Activated naive CD4-positive, alpha-beta T cell treated with anti-CD3 and anti-CD28 coated beads for 36 hours (primary cell): ENCODE results near the gene ALDH1A3. TPM values are rescaled to one million over a fixed set of nuclear protein-coding genes. Genes with fewer than 3 reads are reported as not detected.

ENCODE experiments used
- CTCF ChIA-PET: fragments of 350-600 bp; sonication (Branson Sonifier 250); formaldehyde crosslinking; loops from one replicate; lab custom pipeline; 2021; ENCODE audit warnings: antibody characterized with exemption; lab: Charles Lee
- DNase-seq: peaks from one replicate; pipeline ENCODE4 v3.0.0-alpha.2; 2020
- H3K27ac Mint-ChIP-seq: one replicate; pipeline ENCODE4 v1.8.0; 2021; ENCODE audit warnings: mild to moderate bottlenecking, mixed read lengths
- H3K27me3 Mint-ChIP-seq: one replicate; pipeline ENCODE4 v1.8.0; 2021; ENCODE audit warnings: low read depth, mixed read lengths
- H3K36me3 Mint-ChIP-seq: one replicate; pipeline ENCODE4 v1.8.0; 2021; ENCODE audit warnings: low read depth, mixed read lengths
- H3K4me1 Mint-ChIP-seq: one replicate; pipeline ENCODE4 v1.8.0; 2021; ENCODE audit warnings: low read depth, mixed read lengths
- H3K4me3 Mint-ChIP-seq: one replicate; pipeline ENCODE4 v1.8.0; 2021; ENCODE audit warnings: mild to moderate bottlenecking, moderate library complexity, mixed read lengths
- H3K9me3 Mint-ChIP-seq: one replicate; pipeline ENCODE4 v1.8.0; 2021; ENCODE audit warnings: mixed read lengths
- intact Hi-C: fragments of 100-400 bp; cut with micrococcal nuclease; formaldehyde crosslinking; loops from one replicate; pipeline ENCODE4 v1.15.1; 2023
- total RNA-seq, 2 experiments: library from RNA; stranded (reverse); gene quantifications; one replicate each; pipeline ENCODE4 v1.2.3, GENCODE V29; 2021

The ALDH1A3 gene
- total RNA-seq, 2 experiments from 2014 or later: not detected

- H3K9me3 Mint-ChIP-seq: no peaks in the 10 kb centered on the region
- H3K36me3 Mint-ChIP-seq: no peaks in the 10 kb centered on the region
- intact Hi-C loops: no loop called here
- peak overlapping the region; percentile 68 for H3K4me3 Mint-ChIP-seq
- no peak for DNase-seq
- no peak overlapping the region for H3K27ac Mint-ChIP-seq
- H3K4me1 Mint-ChIP-seq: peaks cover 9% of the 10 kb centered on the region
- CTCF ChIA-PET: interaction anchor here (0.9 to 3.0 kb wide), 4 partner anchors 8 to 529 kb away, joined by 3 to 7 read pairs (median 4); no protein-coding TSS in a partner anchor
- peaks cover 64% of the 10 kb centered on the region for H3K27me3 Mint-ChIP-seq
Observed at GRCh38 chr15:100878648-100879047, 983 bp upstream of the ALDH1A3 start.

DNA sequence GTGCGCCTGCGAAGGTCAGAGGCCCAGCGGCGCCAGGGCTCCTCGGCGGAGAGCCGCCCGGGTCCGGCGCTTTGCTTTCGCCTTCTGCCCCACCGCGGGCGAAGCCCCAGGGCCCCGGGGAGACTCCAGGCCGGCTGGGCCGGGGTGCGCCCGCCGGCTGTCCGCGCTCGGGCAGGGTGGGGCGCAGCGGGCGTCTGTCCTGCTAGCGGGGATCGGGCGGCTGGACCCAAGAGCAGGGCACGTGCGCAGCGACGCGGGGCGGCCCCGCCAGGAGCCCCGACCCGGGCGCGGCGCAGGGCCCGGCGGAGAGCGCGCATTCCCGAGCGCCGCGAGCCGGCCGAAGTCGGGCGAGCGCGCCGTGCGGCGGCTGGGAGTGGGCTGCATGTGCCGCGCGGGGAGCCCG, 569 bp upstream of the ALDH1A3 start:
- no peak overlapping the region for H3K27ac Mint-ChIP-seq
- H3K36me3 Mint-ChIP-seq: no peaks in the 10 kb centered on the region
- intact Hi-C loops: no loop called here
- peaks cover 9% of the 10 kb centered on the region for H3K4me1 Mint-ChIP-seq
- no peaks in the 10 kb centered on the region for H3K9me3 Mint-ChIP-seq
- CTCF ChIA-PET: interaction anchor here (0.9 to 3.0 kb wide), 4 partner anchors 30 to 529 kb away, joined by 3 to 7 read pairs (median 4); no protein-coding TSS in a partner anchor
- H3K4me3 Mint-ChIP-seq: no peak overlapping the region
- DNase-seq: no peak
- peaks cover 68% of the 10 kb centered on the region for H3K27me3 Mint-ChIP-seq

- Mint-ChIP-seq H3K27me3 (peaks cover 64% of the 10 kb centered on the region), H3K4me1 (peaks cover 9% of the 10 kb centered on the region), H3K27ac (no peak overlapping the region), H3K36me3 (no peaks in the 10 kb centered on the region), H3K4me3 (peak overlapping the region; percentile 50), H3K9me3 (no peaks in the 10 kb centered on the region)
- CTCF ChIA-PET: interaction anchor here (1.4 to 3.0 kb wide), 2 partner anchors 38 to 530 kb away, joined by 4 to 7 read pairs; no protein-coding TSS in a partner anchor
- no peak for DNase-seq
- intact Hi-C loops: no loop called here
Observed at GRCh38 chr15:100880139-100880896, 687 bp downstream of the ALDH1A3 start.

DNA sequence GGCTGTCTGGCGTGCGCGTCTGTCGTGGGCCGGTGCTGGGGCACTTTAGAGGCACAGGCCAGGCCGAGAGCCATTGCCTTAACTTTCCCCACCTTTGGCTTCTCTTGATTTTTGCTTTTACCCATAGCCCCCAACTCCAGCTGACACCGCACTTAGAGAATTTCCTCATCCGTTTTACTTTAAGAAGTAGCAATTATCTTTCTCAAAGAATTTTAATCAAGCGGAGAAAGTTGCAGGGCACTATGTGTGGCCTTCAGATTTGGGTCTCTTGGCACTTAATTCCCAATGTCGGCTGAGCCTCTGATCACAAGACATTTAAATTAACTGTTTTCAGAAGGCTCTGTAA, 1.2 kb downstream of the ALDH1A3 start:
- DNase-seq: no peak
- peaks cover 9% of the 10 kb centered on the region for H3K4me1 Mint-ChIP-seq
- H3K27me3 Mint-ChIP-seq: peaks cover 66% of the 10 kb centered on the region
- H3K27ac Mint-ChIP-seq: no peak overlapping the region
- intact Hi-C loops: no loop called here
- no peaks in the 10 kb centered on the region for H3K9me3 Mint-ChIP-seq
- CTCF ChIA-PET: no interaction called here
- peak overlapping the region; percentile 27 for H3K4me3 Mint-ChIP-seq
- no peaks in the 10 kb centered on the region for H3K36me3 Mint-ChIP-seq

DNA sequence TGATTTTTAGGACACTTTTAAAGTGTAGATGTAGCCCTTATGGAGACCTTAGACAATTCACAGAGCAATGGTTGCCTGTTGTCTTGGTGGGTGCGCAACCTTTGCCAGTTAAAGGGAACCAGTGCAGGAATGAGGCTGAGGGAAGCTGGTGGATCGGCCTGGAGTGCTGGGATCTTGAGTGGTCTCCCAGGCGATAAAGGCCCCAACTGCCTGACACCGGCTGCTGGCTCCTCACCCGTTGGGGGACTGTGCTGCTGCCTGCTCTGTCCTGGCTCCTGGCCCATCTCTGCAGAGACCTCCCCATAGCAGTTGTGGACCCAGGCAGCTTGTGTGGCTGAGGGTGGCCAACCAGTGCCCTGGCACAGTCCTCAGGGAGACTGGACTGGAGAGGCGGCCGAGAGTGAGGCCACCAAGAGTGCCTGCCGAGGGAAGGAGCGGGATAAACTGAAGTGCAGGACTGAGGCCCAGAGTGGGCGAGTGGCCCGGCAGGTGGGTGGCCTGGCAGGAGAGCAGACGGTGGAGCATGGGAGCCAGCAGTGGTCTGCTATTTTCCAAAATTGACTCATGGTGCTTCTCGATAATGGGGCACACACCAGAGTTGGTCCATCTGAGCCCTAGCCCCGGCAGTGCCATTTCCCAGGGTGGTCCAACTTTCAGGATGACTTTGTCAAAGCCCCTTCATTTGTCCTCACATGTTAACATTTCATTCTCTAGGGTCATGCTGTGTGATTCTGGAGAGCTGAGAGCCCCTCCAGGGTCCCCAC, 2.1 kb downstream of the ALDH1A3 start:
- Mint-ChIP-seq H3K27me3 (peaks cover 66% of the 10 kb centered on the region), H3K36me3 (no peaks in the 10 kb centered on the region), H3K4me1 (peaks cover 9% of the 10 kb centered on the region)

GRCh38 chr15:100885116-100885515, 5.5 kb downstream of the ALDH1A3 start:
- intact Hi-C loops: no loop called here
- no peaks in the 10 kb centered on the region for H3K9me3 Mint-ChIP-seq
- peaks cover 66% of the 10 kb centered on the region for H3K27me3 Mint-ChIP-seq
- no peak overlapping the region for H3K4me3 Mint-ChIP-seq
- peaks cover 10% of the 10 kb centered on the region for H3K4me1 Mint-ChIP-seq
- no peaks in the 10 kb centered on the region for H3K36me3 Mint-ChIP-seq
- no peak for DNase-seq
- no peak overlapping the region for H3K27ac Mint-ChIP-seq
- CTCF ChIA-PET: interaction anchor here (0.9 kb wide), 1 partner anchor 123 kb away, joined by 3 read pairs; no protein-coding TSS in a partner anchor

More for the DNA sequence above, 2.1 kb downstream of the ALDH1A3 start:
- Mint-ChIP-seq H3K4me3 (no peak overlapping the region), H3K9me3 (no peaks in the 10 kb centered on the region), H3K27ac (no peak overlapping the region)
- intact Hi-C loops: no loop called here
- no peak for DNase-seq
- CTCF ChIA-PET: interaction anchor here (1.3 kb wide), 1 partner anchor 9 kb away, joined by 8 read pairs; no protein-coding TSS in a partner anchor

DNA sequence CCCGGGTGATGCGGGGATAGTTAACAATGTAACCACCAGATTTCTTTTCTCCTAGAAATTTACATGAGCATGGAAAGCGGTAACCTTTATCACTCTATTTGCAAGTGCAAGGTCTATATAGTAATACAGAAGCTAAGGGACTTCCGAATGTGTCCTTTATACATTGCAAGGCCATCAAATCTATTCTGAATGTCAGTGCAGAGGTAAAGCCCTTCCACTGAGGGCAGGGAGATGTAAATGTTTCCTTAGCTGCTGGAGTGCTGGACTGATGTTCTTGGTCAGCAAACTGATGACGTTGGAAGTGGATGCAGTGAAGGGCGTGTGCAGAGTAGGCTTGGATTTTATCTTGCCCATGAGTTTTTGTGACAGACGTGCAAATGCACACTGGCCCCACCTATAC, 6.2 kb downstream of the ALDH1A3 start:
- H3K4me1 Mint-ChIP-seq: peaks cover 6% of the 10 kb centered on the region
- H3K36me3 Mint-ChIP-seq: no peaks in the 10 kb centered on the region
- no peak for DNase-seq
- H3K27ac Mint-ChIP-seq: no peak overlapping the region
- H3K4me3 Mint-ChIP-seq: no peak overlapping the region
- H3K27me3 Mint-ChIP-seq: peaks cover 63% of the 10 kb centered on the region
- no peaks in the 10 kb centered on the region for H3K9me3 Mint-ChIP-seq
- intact Hi-C loops: no loop called here
- CTCF ChIA-PET: interaction anchor here (0.7 to 0.9 kb wide), 3 partner anchors 13 to 122 kb away, joined by 3 to 6 read pairs (median 3); no protein-coding TSS in a partner anchor

DNA sequence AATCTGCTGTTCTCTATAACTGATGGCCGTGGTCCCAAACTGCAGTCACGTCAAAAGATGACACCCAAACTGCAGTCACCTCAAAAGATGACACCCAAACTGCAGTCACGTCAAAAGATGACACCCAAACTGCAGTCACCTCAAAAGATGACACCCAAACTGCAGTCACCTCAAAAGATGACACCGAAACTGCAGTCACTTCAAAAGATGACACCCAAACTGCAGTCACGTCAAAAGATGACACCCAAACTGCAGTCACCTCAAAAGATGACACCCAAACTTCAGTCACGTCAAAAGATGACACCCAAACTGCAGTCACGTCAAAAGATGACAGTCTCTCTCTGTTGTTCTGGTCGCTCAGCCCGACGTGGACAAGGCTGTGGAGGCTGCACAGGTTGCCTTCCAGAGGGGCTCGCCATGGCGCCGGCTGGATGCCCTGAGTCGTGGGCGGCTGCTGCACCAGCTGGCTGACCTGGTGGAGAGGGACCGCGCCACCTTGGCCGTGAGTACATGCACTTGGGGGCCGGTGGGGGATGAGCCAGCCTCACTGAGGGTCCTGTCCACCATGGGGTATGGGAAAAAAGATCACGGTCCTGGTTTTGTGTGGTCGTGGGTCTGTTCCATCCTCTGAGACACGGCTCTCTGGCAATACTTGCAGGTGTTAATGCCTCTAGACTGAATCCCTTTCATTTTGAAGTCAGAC, 7.7 kb downstream of the ALDH1A3 start:
- H3K4me1 Mint-ChIP-seq: peaks cover 5% of the 10 kb centered on the region
- no peaks in the 10 kb centered on the region for H3K9me3 Mint-ChIP-seq
- no peaks in the 10 kb centered on the region for H3K36me3 Mint-ChIP-seq
- CTCF ChIA-PET: interaction anchor here (3.0 kb wide), 1 partner anchor 15 kb away, joined by 8 read pairs; no protein-coding TSS in a partner anchor
- H3K4me3 Mint-ChIP-seq: no peak overlapping the region
- intact Hi-C loops: no loop called here
- no peak overlapping the region for H3K27ac Mint-ChIP-seq
- no peak for DNase-seq
- H3K27me3 Mint-ChIP-seq: peaks cover 63% of the 10 kb centered on the region

DNA sequence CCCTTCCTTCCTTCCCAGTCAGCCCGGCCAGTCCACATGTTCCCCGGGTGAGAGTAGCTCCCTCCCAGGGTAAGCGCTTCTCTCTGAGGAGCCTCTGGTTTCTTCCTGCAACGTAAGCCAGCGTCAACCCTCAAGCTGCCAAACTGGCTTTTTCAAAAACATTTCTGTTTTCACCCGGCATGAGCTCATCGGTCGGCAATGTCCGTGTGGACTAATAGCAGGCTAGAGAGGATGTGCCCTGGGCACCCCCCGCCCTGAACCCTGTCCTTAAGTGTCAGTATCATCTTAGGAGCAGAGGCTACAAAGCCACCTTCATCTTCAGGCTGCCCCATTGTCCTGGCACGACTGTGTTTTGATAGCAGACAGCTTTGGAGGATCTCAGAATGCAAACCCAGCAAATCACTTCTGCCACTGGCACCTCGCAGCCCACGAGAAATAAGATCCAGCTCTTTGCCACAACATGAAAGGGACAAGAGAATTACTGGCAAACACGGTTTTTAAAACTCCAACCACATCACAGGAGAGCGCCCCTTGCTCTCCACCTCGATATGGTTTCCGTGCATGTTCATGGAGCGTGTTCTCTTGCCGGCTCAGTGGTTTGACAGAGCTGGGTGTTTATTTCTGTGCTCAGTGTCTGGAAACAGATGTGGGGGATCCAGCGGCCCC, 9.9 kb downstream of the ALDH1A3 start:
- H3K27me3 Mint-ChIP-seq: peaks cover 63% of the 10 kb centered on the region
- CTCF ChIA-PET: interaction anchor here (1.5 to 3.0 kb wide), 2 partner anchors 17 to 27 kb away, joined by 3 to 8 read pairs; no protein-coding TSS in a partner anchor
- no peak overlapping the region for H3K4me3 Mint-ChIP-seq
- no peaks in the 10 kb centered on the region for H3K9me3 Mint-ChIP-seq
- intact Hi-C loops: no loop called here
- H3K27ac Mint-ChIP-seq: no peak overlapping the region
- no peaks in the 10 kb centered on the region for H3K36me3 Mint-ChIP-seq
- peaks cover 5% of the 10 kb centered on the region for H3K4me1 Mint-ChIP-seq
- no peak for DNase-seq

DNA sequence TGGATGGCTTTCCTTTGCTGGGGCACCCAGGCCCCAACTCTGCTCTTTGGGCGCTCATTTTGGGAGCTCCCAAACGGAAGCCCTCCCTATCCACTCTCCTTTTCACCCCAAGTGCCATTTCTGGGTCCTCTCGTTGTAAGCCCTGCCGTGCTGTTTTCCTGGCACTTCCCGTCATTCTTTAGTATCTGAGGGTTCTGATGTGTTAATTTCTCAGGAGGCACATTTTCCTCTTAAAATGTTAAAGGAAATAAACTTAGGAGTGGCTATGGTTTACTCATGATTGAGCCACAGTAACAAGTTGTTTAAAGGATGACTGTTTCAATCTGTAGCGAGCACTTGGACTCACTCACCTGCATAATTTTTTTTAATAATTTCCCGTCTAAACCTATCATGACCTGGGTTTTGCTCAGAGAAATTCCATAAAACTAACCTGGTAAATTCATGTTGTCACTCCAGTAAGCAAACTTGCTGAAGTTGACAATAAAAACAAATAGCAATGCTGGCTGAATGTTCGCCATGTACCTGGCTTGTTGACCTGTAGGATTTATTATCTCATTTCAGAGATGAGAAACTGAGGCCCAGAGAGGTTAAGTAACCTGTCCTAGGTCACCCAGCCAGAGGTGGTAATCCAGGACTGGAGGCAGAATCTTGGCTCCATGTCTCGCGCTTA, 10.6 kb downstream of the ALDH1A3 start:
- no peak overlapping the region for H3K4me3 Mint-ChIP-seq
- no peaks in the 10 kb centered on the region for H3K9me3 Mint-ChIP-seq
- no peak for DNase-seq
- intact Hi-C loops: no loop called here
- H3K27me3 Mint-ChIP-seq: peaks cover 61% of the 10 kb centered on the region
- H3K27ac Mint-ChIP-seq: no peak overlapping the region
- peaks cover 5% of the 10 kb centered on the region for H3K4me1 Mint-ChIP-seq
- CTCF ChIA-PET: interaction anchor here (3.0 kb wide), 1 partner anchor 18 kb away, joined by 8 read pairs; no protein-coding TSS in a partner anchor
- no peaks in the 10 kb centered on the region for H3K36me3 Mint-ChIP-seq

- no peaks in the 10 kb centered on the region for H3K36me3 Mint-ChIP-seq
- CTCF ChIA-PET: no interaction called here
- H3K27ac Mint-ChIP-seq: no peak overlapping the region
- intact Hi-C loops: no loop called here
- DNase-seq: no peak
- H3K4me1 Mint-ChIP-seq: peaks cover 5% of the 10 kb centered on the region
- H3K27me3 Mint-ChIP-seq: peaks cover 57% of the 10 kb centered on the region
- no peaks in the 10 kb centered on the region for H3K9me3 Mint-ChIP-seq
- H3K4me3 Mint-ChIP-seq: no peak overlapping the region
Observed at GRCh38 chr15:100890850-100891249, 11.2 kb downstream of the ALDH1A3 start.
